ENCODE data around the gene DGKI.
"Not testable (repeated sequence)": the region's sequence is repeated elsewhere in the genome, so short reads cannot be mapped to it uniquely, and the experiment has no call there.

Gene DGKI

DNA sequence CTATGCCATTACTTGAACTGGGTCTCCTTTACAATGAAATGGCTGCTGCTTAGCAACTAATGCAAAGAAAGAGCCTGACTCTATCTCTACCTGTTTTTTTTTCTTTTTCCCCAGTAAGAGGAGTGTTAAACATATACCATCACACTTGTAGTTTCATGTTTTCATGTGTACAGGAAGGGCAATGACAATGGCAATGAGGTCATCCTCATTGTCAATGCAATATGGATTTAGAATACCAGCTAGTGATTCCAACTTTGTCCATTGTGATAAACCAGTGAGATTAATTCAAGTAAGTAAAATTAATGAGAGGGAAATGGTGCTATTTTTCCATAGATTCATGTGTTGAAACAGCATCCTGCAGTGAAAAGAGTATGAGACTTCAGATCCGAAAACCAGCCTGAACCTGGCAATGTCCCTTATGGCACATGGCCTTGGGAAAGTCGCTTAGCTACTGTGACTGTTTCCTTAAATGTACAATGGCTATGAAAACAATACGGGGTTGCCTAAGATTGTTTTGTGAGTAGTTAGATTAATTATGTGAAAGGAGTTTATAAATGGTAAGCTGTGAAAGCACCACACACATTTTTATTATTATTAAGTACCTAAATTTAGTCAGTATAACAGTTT is 11.2 kb downstream of the DGKI start:
- no peak for FAIRE-seq

DNA sequence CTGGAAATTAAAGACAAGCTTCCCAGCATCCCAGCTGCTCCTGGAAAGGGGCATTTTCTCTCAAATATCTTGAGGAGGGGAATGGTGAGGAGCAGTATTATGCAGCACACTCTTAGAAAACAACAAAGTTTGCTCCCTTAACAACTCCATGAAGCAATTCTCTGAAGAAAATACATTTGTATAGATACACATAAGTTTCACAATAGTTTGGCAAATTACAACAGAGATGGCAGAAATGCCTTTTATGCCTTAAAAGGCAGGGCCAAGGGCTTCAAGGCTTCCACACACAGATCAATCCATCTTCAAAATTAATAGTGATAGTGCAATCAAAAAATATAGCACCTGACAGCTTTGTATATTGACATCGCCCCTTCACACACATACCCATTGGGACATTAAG is 12.2 kb downstream of the DGKI start:
- FAIRE-seq = no peak

DNA sequence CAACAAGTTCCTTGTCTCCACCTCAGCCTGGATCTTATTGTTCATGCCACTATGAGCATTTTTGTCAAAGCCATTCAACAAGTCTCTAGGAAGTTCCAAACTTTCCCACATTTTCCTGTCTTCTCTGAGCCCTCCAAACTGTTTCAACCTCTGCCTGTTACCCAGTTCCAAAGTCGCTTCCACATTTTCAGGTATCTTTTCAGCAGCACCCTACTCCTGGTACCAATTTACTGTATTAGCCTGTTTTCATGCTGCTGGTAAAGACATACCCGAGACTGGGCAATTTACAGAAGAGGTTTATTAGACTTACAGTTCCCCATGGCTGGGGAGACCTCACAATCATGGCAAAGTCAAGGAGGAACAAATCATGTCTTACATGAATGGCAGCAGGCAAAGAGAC is 13.8 kb downstream of the DGKI start:
- not testable (repeated sequence) for FAIRE-seq

DNA sequence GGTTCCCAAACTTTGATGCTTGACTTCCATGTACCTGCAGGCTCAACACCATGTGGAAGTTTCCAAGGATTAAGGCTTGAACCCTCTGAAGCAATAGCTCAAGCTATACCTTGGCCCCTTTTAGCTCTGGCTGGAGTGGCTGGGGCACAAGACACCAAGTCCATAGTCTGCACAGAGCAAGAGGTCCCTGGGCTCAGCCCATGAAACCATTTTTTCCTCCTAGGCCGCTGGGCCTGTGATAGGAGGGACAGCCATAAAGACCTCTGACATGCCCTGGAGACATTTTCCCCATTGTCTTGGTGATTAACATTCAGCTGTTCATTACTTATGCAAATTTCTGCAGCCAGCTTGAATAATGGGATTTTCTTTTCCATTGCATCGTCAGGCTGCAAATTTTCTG is 14.4 kb downstream of the DGKI start:
- no peak for FAIRE-seq

DNA sequence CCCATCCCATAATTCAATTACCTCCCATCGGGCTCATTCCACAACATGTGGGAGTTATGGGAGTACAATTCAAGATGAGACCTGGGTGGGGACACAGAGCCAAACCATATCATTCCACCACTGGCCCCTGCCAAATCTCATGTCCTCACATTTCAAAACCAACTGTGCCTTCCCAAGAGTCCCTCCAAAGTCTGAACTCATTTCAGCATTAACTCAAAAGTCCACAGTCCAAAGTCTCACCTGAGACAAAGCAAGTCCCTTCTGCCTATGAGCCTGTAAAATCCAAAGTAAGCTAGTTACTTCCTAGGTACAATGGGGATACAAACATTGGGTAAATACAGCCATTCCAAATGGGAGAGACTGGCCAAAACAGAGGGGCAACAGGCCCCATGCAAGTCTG is 15.2 kb downstream of the DGKI start:
- FAIRE-seq = not testable (repeated sequence)

DNA sequence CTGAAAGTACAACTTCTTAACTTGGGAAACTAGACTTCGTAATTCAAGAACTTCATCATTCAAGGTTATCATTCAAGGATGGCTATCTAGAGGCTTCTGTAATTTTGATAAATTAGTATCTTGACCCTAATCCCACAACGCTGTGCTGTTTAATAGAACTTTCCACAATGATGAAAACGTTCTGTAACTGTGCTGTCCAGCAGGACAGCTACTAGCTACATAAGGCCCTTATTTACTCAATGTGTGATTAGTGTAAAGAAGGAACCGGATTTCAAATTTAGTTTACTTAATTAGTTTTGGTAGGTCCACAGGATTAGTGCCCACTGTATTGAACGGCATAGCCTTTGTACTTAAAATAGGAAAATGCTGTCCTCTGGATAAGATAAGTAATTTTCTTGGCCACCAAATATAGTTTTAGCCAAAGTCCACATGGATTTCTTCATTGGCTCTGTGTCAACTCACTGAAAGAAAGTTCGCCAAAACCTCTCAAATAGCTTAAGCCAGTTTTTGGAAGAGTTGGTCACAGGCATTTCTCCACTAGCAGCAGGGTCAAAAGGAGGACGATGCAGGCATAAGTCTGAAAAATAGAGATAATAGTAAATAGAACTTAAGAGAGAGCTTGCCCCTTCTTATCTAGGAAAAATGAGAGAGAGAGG is 17.3 kb downstream of the DGKI start:
- no peak for FAIRE-seq

DNA sequence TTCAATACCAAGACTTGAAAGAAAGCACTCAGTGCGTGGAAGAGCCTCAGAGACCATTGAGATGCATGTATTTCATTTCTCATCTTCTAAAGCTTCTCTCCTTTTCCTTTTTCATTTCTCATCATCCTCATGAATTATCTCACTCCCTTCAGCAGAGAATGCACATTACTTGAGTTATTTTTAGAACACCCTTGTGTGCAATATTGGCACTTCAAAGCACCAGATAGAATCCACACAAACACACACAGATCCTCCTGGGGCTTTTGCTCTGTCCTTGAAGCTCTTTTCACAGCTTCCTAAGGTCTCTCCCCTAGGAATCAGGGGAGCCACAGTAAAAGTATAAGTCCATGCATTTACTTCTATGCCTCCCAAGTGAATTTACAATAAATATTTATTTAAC is 18.3 kb downstream of the DGKI start:
- no peak for FAIRE-seq

DNA sequence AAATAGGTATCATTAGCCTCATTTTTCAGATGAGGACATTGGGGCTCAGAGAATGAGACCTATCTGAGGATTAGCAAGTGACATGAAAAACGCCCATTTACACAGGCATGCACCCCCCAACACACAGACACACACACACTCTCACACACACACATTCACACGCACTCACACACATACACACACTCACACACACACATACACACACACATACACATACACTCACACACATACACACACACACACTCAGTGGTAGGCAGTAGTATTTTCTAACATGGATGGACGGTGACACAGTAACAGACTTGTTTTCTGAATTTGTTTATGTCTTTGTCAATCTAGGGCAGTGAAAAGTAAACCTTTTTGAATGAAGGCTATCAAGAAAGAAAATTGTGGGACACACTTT is 21.3 kb downstream of the DGKI start:
- FAIRE-seq = no peak

DNA sequence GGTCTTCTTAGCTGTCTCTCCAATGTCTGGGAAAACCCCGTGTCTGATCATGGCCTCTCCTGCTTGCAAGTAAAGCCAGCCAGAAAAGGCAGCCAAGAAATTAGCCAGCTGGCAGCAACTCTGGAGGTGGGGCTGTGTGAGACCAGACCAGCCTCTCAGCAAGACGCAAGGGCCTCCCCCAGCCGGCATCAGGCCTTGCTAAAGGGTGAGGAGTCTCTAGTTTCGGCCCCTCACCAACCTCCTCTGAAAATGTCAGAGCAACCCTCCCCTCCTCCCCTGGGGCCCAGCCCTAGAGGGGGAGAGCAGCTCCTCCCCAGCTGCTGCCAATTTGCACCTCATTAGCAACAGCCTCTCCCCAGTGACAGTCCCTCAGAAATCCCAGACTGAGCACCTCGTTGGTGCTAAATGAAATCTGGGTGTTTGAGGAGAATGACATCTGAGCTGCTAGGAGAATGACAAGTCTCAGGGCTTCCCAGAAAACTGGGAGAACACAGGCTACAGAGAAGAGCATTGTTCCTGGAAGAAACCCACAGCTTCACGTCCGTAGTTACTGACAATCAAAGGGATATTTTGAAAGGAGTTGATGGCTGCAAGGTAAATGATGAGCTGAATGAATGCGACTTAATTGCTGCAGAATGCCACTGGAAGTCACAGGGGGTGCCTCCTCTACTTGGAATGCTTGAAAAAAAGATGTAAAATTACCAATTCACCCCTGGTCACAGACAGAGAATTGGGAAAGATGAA is 25.9 kb downstream of the DGKI start:
- no peak for FAIRE-seq

DNA sequence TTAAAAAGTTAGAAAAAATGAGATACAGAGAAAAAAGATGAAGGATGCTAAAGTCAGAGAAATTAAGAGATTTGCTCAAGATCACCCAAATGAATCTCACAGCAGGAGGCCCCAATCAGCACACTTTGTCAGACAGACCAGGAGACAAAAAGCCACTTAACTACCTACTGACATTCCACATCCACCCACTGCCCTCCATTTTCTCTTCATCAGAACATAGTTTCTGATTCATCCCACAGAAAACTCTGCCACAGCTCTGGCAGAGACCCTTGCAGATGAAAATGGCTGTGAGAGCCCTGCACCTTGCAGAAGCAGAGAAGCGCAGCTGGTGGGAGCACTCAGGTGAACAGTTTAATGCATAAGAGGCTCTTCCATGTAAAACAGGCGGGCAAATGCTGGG is 26.6 kb downstream of the DGKI start:
- FAIRE-seq = no peak

DNA sequence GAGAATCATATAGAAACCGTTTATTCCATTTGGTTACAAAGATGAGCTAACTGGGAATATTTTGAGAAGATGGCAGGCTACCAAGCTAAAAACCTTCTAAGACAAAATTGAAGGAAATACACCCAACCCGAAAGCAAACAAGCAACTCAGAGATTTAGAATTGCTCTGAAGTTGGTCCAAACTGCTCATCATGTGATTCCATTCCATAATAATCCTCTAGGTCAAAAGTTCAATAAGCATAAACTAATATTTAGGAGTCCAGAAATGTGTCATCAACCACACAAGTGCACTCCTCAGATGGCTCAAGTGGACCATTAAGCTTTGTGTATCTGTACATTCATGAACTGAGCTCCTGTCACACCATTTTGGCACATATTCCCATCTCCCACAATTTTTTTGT is 28.7 kb downstream of the DGKI start:
- no peak for FAIRE-seq

DNA sequence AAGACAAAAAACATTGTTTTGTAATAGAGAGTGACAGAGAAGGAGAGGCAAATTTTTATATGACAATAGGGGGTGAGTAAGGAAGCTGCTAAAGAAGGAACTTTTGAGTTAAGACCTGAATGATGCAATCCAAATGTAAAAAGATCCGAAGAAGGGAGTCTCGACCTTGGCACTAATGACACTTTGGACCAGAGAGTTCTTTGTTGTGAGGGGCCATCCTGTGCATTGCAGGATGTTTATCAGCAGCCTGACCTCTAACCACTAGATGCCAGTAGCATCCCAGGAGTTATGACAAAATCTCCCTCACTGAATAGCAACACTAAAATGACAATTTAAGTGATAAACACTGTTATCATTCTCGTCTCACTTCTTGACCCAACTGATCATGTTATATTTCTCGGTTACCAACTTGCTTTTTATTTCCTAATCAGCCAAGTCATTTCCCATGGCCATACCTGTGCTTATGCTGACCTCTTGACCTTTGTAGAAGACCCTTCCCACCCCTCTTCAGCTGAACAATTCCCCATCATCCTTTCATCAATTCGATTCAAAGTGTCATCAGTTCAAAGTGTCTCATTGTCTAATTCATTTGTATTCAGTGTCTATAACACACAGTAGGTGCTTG is 30.0 kb downstream of the DGKI start:
- no peak for FAIRE-seq

DNA sequence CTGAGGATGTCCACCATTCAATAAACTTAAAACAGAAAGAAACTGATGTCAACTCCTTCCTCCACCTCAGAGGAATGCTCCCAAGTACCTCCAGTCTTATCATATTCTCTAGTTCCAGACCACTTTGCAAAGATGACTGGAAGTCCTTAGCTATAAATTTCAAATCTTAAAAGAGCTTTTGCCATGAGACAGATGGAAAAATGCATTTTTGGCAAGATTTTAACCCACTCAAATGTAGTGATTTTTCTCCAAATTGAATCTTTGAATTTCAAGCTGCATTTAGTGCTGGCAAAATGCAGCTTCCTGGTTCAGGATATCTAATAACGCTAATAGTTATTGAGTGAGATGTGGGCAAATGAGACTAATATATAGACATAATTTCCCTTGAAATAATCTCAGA is 33.2 kb downstream of the DGKI start:
- FAIRE-seq = no peak

DNA sequence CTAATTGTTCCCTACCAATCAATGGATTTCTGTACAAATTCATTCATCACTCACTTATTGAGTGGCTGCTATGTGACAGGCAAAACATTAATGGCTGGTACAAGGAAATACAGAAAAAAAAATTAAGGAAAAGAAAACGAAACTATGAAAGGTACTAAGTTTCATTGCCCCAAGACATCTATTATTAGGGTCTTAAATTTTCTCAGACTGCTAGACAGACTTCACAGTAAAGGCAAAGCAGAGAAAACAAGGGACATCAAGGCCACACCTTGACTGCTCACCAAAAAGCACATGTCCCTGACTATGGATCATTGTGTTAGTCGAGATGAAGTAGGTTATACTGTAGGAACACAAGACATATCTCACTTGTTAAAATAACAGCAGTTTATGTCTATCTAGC is 36.5 kb downstream of the DGKI start:
- FAIRE-seq = no peak

DNA sequence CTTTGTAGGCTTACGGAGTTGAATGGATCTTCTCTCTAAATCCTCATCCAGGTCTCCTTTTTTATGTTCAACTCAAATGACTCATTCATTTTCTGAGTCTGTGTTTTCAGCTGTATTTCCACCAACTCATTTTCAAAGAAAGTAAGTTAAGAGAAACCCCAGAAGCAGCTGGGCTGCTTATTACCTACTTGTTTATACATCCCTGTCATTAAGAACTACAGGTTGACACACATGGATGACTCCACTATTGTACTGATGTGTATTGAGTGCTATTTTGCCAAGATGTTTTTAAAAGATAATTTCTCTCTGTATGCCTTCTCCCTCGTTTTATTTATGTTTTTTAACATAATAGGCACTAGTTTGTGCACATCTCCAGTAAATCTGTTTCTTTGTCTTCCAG is 41.9 kb downstream of the DGKI start:
- no peak for FAIRE-seq

DNA sequence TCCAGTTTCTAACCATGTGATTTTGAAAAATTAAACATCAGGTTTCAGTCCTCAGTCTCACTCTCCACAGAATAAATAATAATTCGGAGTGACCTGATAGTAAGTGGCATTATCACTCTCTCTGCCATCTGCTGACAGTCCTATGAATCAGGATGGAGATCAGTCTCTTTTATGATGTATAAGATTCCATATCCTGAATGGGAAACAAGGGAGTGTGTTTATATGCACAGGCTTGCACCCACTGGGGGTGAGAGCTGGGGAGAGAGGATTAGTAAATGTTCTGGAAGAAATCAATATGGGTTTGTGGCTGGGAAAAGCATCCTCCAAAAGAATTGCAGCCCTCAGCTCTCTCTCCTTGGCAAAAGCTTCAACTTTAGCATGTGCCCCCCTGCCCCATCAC is 45.3 kb downstream of the DGKI start:
- FAIRE-seq = no peak

DNA sequence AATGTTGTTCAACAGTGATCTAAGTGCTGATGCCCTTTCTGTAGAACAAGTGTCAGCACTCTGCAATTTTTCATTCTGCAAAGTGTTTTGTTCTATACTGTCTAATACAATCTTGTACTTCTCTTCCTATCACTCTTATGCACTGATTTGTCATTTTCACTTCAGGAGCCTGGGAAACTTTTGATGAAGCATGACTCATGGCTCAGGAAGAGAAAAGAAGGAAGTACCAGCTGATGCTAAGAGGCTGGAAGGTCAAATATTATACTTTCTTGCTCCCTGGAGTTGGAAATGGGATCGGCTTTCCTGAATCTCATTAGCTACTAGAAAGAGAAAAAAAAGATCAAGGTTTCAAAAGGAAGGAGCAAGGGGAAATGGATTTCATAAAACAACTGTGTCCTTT is 45.8 kb downstream of the DGKI start:
- FAIRE-seq = no peak

DNA sequence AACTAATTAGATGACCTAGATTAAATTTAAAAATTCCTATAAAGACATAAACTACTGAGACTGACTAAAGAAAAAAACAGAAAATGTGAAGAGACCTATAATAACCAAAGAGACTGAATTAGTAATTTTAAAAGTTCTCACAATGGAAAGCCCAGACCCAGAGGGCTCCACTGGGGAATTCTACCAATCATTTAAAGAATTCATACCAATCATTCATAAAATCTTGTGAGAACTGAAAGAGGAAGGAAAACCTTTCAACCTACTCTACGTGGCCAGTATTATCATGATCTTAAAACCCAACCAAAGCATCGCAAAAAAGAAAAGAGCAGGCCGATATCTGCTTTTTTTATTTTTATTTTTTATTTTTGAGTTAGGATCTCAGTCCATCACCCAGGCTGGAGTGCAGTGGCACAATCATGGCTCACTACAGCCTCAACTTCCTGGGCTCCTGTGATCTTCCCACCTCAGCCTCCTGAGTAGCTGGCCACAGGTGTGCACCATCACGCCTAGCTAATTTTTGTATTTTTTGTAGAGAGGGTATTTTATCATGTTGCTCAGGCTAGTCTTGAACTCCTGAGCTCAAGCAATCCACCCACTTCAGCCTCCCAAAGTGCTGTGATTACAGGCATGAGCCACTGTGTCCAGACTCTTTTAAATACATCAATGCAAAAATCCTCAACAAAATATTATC is 48.6 kb downstream of the DGKI start:
- FAIRE-seq = no peak

DNA sequence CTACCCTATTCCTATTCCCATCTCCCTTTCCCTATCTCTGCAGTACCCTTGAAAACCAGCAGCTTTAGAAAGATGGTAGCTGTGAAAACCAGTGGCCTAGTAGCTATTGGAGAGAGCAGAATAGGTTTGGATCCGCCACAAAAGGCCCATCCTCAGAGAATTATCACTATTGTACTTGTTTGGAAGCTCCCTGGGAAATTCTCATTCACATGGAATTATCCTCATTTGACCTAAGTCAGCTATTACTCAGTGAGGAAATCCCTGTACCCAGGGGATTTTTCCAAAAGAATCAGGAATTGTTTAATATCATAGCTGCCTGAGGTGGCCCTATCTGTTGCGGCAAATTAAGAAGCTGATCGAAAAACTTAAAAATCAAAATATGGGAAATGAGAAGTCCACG is 51.6 kb downstream of the DGKI start:
- no peak for FAIRE-seq

DNA sequence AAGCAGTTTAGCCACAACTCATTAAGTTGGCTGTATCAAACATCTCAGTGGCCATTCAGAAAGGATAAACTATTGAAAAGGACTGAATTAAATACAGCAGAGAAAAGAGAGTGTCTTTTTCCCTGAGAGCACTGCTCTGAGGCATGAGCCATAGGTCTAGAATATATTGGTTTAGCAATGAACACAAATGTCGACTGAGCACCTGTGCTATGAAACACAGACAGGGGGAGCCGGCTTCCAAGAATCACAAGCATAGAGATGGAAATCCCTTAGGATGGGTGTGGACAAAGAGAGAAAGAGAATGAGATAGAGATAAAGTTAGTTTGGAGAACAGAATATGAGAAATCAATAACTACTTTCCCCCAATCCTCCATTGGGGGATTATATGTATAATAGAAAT is 54.8 kb downstream of the DGKI start:
- FAIRE-seq = no peak

DNA sequence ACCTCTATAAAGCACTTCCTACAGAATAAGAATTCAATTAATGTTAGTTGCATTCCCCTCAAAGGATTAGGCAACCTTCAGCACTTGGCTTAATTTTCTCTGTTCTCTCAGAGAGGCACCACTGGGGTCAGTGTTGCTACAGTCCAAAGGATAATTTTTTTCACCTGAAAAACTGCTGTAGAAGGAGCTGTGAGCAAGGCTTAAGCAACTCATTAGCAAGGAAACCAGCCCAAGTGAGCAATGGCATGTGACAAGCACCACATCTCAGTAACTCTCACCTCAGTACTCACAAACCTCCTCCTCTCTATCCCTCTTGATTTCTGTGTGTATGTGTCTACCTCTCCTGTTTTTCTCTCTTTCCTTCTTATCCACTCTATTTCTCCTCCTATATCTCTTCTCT is 55.9 kb downstream of the DGKI start:
- no peak for FAIRE-seq

DNA sequence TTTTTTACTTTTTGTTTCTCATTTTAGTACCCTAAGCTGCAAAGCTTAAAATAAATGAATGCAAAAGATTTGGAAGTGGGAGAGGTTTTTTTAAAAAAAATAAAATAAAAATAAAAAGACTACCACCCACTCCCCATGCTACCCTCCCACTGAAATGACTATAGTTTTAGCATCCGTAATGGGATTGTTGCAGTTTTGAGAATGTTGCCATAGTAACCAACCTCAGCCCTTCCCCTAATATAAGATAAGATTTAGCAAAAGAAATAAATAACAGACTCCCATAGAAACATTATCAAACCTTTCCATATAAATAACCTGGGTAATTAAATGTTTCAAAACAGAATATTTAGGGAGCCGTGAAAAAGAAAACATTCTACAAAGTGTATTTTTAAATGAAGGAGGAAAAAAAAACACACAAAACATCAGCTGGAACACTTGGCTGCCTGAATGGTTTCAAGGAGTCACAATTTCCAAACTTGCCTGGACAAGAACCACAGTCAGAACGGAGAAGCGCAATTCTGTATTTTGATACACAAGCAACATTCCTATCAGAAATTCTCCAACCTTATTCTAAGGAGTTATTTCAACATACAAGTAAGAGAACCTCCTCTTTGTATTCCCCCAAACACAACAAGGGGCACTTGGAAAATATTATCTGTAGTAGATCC is 57.4 kb downstream of the DGKI start:
- peak; percentile 92 for FAIRE-seq

Data from endometrium (tissue), 2 donors.